ENCODE data around the gene CLCA2.

- no peak for TF ChIP-seq CTCF (IDR thresholded peaks at IDR 0.05)
- no peak for TF ChIP-seq POLR2A (IDR thresholded peaks at IDR 0.05)
Measured at GRCh38 chr1:86455073-86455472, 31.1 kb downstream of the CLCA2 start.

Measured in esophagus squamous epithelium (tissue), 4 donors.